Stromal cell of bone marrow (primary cell): ENCODE results near the gene ARG2.

Source experiments
- DNase-seq: peaks from one replicate; pipeline ENCODE4 v3.0.0-alpha.2; 2012; ENCODE audit warnings: low read depth

The ARG2 gene

GRCh38 chr14:67683842-67684241, 64.1 kb downstream of the ARG2 start:
- DNase-seq, result no peak

GRCh38 chr14:67690011-67690410, 70.3 kb downstream of the ARG2 start:
- no peak for DNase-seq

- DNase-seq, result peak; percentile 87
Measured at GRCh38 chr14:67694791-67695393, 75.2 kb downstream of the ARG2 start.

- DNase-seq, result peak; percentile 90
Measured at GRCh38 chr14:67695394-67695949, 75.8 kb downstream of the ARG2 start, which contains the start of gene RDH11. RDH11 (minus strand) TSS chr14:67695764; CDS start chr14:67695703, 61 bp downstream.

GRCh38 chr14:67697006-67697405, 77.3 kb downstream of the ARG2 start:
- no peak for DNase-seq

- DNase-seq, result no peak
Measured at GRCh38 chr14:67698179-67698578, 78.5 kb downstream of the ARG2 start.
